Natural killer cell (primary cell): ENCODE data around the gene MPPED1. TPM values are rescaled to one million over a fixed set of nuclear protein-coding genes. Genes with fewer than 3 reads are reported as not detected.

Experiments
- ATAC-seq, 3 donors: fragments of 150-1000 bp in 2 of 3; fragments of 200-7000 bp in 1 of 3; cut with Tn5 transposase; 1 replicate in 1 of 3; 2 replicates in 2 of 3; pipeline ENCODE4 v1.10.0; 2021; ENCODE audit warnings: mild to moderate bottlenecking in 2 of 3, moderate library complexity in 2 of 3
- DNase-seq, 2 donors: peaks; one replicate each; pipeline versions ENCODE4 v3.0.0 to v3.0.0-alpha.2; 2013 to 2021; ENCODE audit warnings: mixed read lengths in 1 of 2
- H3K27ac ChIP-seq: one replicate; pipeline ENCODE4 v1.5.1; 2013; ENCODE audit warnings: mild to moderate bottlenecking, low read length
- H3K27me3 ChIP-seq: one replicate; pipeline ENCODE4 v1.6.1; 2013; ENCODE audit warnings: low read length; ENCODE audit not compliant: control insufficient read depth, insufficient read depth
- H3K36me3 ChIP-seq: one replicate; pipeline ENCODE4 v1.6.1; 2013; ENCODE audit warnings: low read length; ENCODE audit not compliant: control insufficient read depth, insufficient read depth
- H3K4me1 ChIP-seq: one replicate; pipeline ENCODE4 v1.6.1; 2013; ENCODE audit warnings: low read length; ENCODE audit not compliant: control insufficient read depth, insufficient read depth
- H3K4me3 ChIP-seq: one replicate; pipeline ENCODE4 v1.5.1; 2013; ENCODE audit warnings: low read length
- H3K9me3 ChIP-seq: one replicate; pipeline ENCODE4 v1.6.1; 2013; ENCODE audit warnings: low read length; ENCODE audit not compliant: control insufficient read depth, insufficient read depth
- H3K27ac Mint-ChIP-seq, 2 donors: one replicate each; pipeline ENCODE4 v1.8.0; 2022; ENCODE audit warnings: mild to moderate bottlenecking in 2 of 2, mixed read lengths in 2 of 2, moderate library complexity in 1 of 2
- H3K27me3 Mint-ChIP-seq, 2 donors: one replicate each; pipeline ENCODE4 v1.8.0; 2022; ENCODE audit warnings: low read depth in 2 of 2, mixed read lengths in 2 of 2
- H3K36me3 Mint-ChIP-seq: one replicate; pipeline ENCODE4 v1.8.0; 2022; ENCODE audit warnings: mixed read lengths
- H3K4me1 Mint-ChIP-seq, 2 donors: one replicate each; pipeline ENCODE4 v1.8.0; 2022; ENCODE audit warnings: mixed read lengths in 2 of 2
- H3K4me3 Mint-ChIP-seq: one replicate; pipeline ENCODE4 v1.8.0; 2022; ENCODE audit warnings: mild to moderate bottlenecking, moderate library complexity, mixed read lengths
- H3K9me3 Mint-ChIP-seq, 2 donors: one replicate each; pipeline ENCODE4 v1.8.0; 2022; ENCODE audit warnings: mixed read lengths in 2 of 2
- CTCF ChIP-seq: fragments of 200-600 bp; IDR thresholded peaks from one replicate; pipeline ENCODE4 v1.8.0; 2022; ENCODE audit warnings: antibody characterized with exemption
- WGBS: methylation state at CpG from one replicate; pipeline ENCODE4 v1.1.7; 2013; ENCODE audit warnings: missing lambda C conversion rate; ENCODE audit not compliant: insufficient coverage; 5-methylcytosine and 5-hydroxymethylcytosine counted together
- intact Hi-C: fragments of 100-400 bp; cut with micrococcal nuclease; formaldehyde crosslinking; loops from one replicate; pipeline ENCODE4 v1.14.2; 2022
- total RNA-seq, 4 donors: library from RNA; stranded (reverse); fragments of 120-200 nt in 1 of 4; gene quantifications; one replicate each; pipeline versions ENCODE4 v1.2.3 to v1.2.4, GENCODE V29; 2013 to 2022

MPPED1 gene
- total RNA-seq, 3 donors from 2014 or later (not counting 1 experiment from before 2014, with no cell fraction given): not detected

DNA sequence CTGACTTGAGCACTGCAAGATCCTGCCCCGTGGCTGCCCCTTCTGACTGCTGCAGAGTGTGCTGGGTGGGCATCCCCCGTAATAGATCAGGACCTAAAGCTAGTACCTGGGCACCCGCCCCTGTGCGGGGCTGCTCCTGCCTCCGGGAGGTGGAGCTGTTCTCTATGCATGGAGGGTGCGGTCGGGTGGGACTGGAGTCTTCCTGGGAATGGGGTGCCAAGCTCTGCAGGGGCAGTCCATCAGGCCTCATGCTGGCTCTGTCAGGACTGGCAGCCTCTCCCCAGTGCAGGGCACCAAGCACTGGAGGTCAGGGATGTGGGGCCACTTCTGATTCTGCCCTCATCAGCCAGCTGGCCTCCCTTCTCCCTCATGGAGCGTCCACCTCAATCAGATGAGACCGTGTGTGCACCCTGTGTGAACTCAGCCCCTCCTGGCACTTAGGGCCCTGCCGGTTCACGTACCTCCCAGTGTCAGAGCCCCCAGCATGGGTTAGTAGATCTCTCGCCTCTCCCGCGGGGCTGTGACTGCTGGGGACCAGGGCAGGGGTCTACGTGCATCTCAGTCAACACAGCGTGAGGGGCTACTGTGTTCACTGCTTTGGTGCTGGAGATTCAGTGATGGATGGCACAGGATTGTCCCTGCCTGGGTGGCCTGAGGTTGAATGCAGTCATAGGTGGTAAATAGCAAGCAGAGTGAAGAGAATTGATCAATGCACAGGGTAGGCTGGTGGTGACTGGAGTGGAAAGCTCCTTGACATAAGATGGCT, 30.8 kb downstream of the MPPED1 start:
- Mint-ChIP-seq H3K27ac (no peak overlapping the region), H3K9me3 (no peaks in the 10 kb centered on the region), H3K36me3 (no peaks in the 10 kb centered on the region), H3K4me1 (no peaks in the 10 kb centered on the region), H3K27me3 (peaks cover 9 to 22% of the 10 kb centered on the region in 2 donors), H3K4me3 (no peak overlapping the region)
- no peak overlapping the region for H3K4me3 ChIP-seq
- WGBS: 88% methylated on average over 16 of the region's 16 CpGs
- intact Hi-C loops: no loop called here
- H3K4me1 ChIP-seq: no peaks in the 10 kb centered on the region
- no peaks in the 10 kb centered on the region for H3K9me3 ChIP-seq
- TF ChIP-seq CTCF: no peak
- no peaks in the 10 kb centered on the region for H3K36me3 ChIP-seq
- no peaks in the 10 kb centered on the region for H3K27me3 ChIP-seq
- DNase-seq (no peak), ATAC-seq (no peak)
- no peak overlapping the region for H3K27ac ChIP-seq

GRCh38 chr22:43443152-43443471, 31.3 kb downstream of the MPPED1 start:
- TF ChIP-seq CTCF: no peak
- Mint-ChIP-seq H3K4me3 (no peak overlapping the region), H3K4me1 (no peaks in the 10 kb centered on the region), H3K36me3 (no peaks in the 10 kb centered on the region), H3K9me3 (no peaks in the 10 kb centered on the region), H3K27ac (no peak overlapping the region), H3K27me3 (peaks cover 9 to 17% of the 10 kb centered on the region in 2 donors)
- Histone ChIP-seq H3K9me3 (no peaks in the 10 kb centered on the region), H3K4me1 (no peaks in the 10 kb centered on the region), H3K27ac (no peak overlapping the region), H3K4me3 (no peak overlapping the region), H3K27me3 (no peaks in the 10 kb centered on the region), H3K36me3 (no peaks in the 10 kb centered on the region)
- intact Hi-C loops: no loop called here
- ATAC-seq (no peak), DNase-seq (no peak)
- 71% methylated on average over 6 of the region's 6 CpGs for WGBS

DNA sequence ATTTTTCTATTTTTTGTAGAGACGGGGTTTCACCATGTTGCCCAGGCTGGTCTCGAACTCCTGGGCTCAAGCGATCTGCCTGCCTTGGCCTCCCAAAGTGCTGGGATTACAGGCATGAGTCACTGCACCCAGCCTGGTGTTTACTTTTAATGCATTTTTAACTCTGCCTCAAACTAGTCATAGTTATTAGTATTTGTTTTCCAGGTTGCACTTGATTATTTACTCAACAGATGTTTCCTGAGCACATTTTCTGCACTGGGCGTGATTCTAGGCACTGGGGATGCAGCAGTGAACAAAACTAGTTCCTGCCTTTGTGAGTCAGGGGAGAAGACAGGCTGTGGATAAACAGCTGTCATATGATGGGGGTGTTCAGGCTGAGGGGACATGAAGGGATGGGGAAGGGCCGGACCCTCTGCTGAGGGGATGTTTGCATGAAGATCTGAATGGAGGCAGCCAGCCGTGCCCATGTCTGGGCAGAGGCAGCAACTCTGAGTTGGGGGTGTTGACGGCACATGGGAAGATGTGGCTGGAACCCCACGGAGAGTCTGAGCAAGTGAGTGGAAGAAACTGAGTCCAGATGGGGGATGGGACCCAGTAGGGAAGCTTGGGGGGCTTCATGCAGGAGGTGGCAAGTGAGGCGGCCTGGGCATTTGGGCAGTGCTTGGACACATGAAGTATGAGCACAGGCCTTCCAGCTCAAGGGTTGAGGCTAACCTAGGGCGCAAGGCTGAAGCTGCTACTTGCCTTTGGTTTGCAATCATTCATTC, 34.4 kb downstream of the MPPED1 start:
- Histone ChIP-seq H3K9me3 (no peaks in the 10 kb centered on the region), H3K4me3 (no peak overlapping the region), H3K27me3 (no peaks in the 10 kb centered on the region), H3K27ac (no peak overlapping the region), H3K4me1 (no peaks in the 10 kb centered on the region), H3K36me3 (no peaks in the 10 kb centered on the region)
- no peak overlapping the region for H3K27ac Mint-ChIP-seq
- H3K27me3 Mint-ChIP-seq: peaks cover 9 to 10% of the 10 kb centered on the region in 2 donors
- DNase-seq (no peak), ATAC-seq (no peak)
- no peak for TF ChIP-seq CTCF
- 83% methylated on average over 10 of the region's 10 CpGs for WGBS
- intact Hi-C loops: no loop called here
- no peak overlapping the region for H3K4me3 Mint-ChIP-seq
- H3K9me3 Mint-ChIP-seq: no peaks in the 10 kb centered on the region
- H3K4me1 Mint-ChIP-seq: no peaks in the 10 kb centered on the region
- H3K36me3 Mint-ChIP-seq: no peaks in the 10 kb centered on the region
